Measurements from ENCODE around the gene MXI1. TPM values are rescaled to one million over a fixed set of nuclear protein-coding genes. Genes with fewer than 3 reads are reported as not detected.
A peak's percentile ranks its signal among the peaks of the same experiment; 100 is the strongest.

The MXI1 gene
- total and polyA plus RNA-seq, 8 donors: 16.5 to 79.3 (median 49.2) TPM

DNA sequence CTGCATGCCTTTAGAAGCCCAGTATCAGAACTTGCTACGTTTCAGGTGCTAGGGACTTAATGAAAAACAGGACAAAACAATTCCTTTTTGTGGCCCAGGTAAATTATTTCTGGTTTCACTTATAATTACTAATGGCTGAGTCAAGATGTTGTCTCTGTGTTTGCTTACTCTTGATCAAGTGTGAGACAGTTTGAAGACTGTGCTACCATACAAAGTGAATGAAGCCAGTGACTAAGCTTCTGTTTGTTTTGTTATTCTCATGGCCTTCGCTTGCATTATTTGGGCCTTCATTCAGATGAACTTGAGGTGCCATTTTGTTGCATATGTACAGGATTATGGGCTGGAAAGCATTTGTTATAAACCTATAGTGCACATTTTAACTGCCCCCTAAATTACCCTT, 79.4 kb downstream of the MXI1 start:
- ATAC-seq: peak; percentile 74
- Histone ChIP-seq H3K4me3 (no peak overlapping the region), H3K36me3 (peaks cover 0 to 65% of the 10 kb centered on the region in 2 donors), H3K9me3 (no peaks in the 10 kb centered on the region), H3K27ac (no peak overlapping the region), H3K27me3 (no peaks in the 10 kb centered on the region), H3K4me1 (no peaks in the 10 kb centered on the region)
- TF ChIP-seq, protein P1, sequence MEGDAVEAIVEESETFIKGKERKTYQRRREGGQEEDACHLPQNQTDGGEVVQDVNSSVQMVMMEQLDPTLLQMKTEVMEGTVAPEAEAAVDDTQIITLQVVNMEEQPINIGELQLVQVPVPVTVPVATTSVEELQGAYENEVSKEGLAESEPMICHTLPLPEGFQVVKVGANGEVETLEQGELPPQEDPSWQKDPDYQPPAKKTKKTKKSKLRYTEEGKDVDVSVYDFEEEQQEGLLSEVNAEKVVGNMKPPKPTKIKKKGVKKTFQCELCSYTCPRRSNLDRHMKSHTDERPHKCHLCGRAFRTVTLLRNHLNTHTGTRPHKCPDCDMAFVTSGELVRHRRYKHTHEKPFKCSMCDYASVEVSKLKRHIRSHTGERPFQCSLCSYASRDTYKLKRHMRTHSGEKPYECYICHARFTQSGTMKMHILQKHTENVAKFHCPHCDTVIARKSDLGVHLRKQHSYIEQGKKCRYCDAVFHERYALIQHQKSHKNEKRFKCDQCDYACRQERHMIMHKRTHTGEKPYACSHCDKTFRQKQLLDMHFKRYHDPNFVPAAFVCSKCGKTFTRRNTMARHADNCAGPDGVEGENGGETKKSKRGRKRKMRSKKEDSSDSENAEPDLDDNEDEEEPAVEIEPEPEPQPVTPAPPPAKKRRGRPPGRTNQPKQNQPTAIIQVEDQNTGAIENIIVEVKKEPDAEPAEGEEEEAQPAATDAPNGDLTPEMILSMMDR (IDR thresholded peaks at IDR 0.05): no peak
- intact Hi-C loops (cut with DNase I): loop anchor here in 1 of 2 donors (10.0 kb wide), 1 partner anchor 402 kb away; no protein-coding TSS in a partner anchor
- DNase-seq: no peak

DNA sequence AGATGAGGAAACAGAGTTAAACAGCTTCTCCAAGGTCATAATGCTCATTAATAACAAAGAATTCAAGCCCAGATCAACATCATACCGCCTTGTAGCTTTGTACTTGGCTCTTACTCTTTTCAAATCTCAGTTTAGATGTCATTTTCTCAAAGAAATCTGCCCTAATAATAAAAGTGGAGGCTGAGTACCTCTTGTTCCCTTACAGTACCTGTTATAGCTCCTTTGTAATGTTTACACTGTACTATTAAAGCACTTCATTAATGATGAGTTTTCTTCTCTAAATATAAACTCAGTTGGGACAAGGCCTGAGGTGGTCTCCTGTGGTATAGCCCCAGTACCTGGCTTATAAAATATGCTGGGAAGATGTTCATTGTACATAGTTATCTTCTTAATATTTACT, 89.6 kb downstream of the MXI1 start:
- H3K4me3 ChIP-seq: no peak overlapping the region
- no peaks in the 10 kb centered on the region for H3K9me3 ChIP-seq
- H3K4me1 ChIP-seq: peaks cover 0 to 37% of the 10 kb centered on the region in 2 donors
- TF ChIP-seq, protein P1 (IDR thresholded peaks at IDR 0.05): no peak
- intact Hi-C loops (cut with DNase I): no loop called here
- DNase-seq: no peak
- no peak overlapping the region for H3K27ac ChIP-seq
- H3K27me3 ChIP-seq: no peaks in the 10 kb centered on the region
- peaks cover 0 to 91% of the 10 kb centered on the region in 2 donors for H3K36me3 ChIP-seq
- peak; percentile 71 for ATAC-seq

DNA sequence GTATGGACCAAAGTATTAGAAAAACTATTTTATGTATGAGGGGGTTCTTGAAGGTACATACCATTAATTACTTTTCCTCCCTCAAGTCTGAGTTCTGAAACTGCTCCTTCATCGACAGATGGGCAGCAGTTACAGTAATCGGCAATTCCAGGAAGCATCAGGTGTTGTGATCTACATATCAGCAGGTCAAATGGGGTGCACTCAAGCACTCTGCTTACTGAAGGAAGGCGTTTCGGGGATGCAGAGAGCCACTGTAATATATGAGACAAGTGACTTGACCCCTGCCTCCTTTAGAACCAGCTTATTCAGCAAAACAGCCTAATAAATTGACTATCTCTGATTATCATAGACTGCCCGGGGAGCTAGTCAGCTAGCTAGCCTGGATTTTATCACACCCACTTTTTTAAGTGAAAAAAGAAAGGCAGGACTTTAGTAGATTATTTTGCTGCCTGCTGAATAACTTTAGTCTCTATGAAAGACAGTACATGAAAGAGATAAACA, 93.1 kb downstream of the MXI1 start:
- ATAC-seq: no peak
- no peaks in the 10 kb centered on the region for H3K27me3 ChIP-seq
- H3K4me3 ChIP-seq: no peak overlapping the region
- DNase-seq: no peak
- intact Hi-C loops (cut with DNase I): no loop called here
- H3K4me1 ChIP-seq: peaks cover 11 to 60% of the 10 kb centered on the region in 2 donors
- H3K36me3 ChIP-seq: peaks cover 0 to 64% of the 10 kb centered on the region in 2 donors
- H3K27ac ChIP-seq: no peak overlapping the region
- no peaks in the 10 kb centered on the region for H3K9me3 ChIP-seq
- TF ChIP-seq, protein P1 (IDR thresholded peaks at IDR 0.05): no peak

DNA sequence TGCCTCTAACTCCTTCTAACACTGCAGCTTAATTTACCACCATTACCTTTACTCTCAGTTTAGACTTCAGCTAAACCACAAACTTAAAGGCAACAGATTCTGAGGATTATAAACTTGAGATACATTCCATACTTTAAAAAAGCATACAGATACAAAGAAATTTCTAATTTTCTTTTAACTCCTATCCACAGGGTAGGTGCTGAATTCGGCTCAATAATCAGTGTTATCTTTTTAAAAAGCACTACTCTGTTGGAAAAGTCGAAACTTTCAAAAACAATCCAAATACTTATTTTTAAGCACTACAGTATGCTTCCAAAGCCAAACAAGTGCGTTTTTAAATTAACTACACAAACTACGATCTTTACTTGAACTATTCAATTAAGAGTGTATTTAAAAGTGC, 96.3 kb downstream of the MXI1 start:
- peaks cover 0 to 34% of the 10 kb centered on the region in 2 donors for H3K36me3 ChIP-seq
- no peaks in the 10 kb centered on the region for H3K27me3 ChIP-seq
- no peak for DNase-seq
- H3K27ac ChIP-seq: peak overlapping the region in 1 of 2 donors; percentile 91
- TF ChIP-seq, protein P1 (IDR thresholded peaks at IDR 0.05): no peak
- no peak for ATAC-seq
- H3K9me3 ChIP-seq: no peaks in the 10 kb centered on the region
- H3K4me1 ChIP-seq: peaks cover 11 to 55% of the 10 kb centered on the region in 2 donors
- intact Hi-C loops (cut with DNase I): no loop called here
- peak overlapping the region; percentile 73 to 87 for H3K4me3 ChIP-seq

DNA sequence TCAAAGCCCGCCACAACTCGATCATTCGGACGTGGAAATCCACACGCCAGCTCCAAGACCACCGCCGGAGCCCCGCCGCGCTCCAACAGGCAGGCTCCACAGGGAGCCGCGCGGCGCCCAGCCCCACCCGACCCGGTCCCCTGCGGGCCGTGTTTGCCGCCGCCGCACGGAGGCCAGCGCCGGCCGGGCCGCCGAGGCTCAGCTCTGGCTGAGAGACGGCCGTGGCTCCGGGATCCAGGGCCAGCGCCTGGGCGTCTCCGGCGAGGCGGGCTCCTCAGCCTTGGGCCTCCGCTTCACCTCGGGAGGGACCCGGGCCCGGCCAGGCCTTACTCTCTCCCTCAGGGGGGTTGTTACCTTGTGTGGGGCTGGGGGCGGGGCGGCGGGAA, 97.0 kb downstream of the MXI1 start:
- peaks cover 0 to 32% of the 10 kb centered on the region in 2 donors for H3K36me3 ChIP-seq
- ATAC-seq (peak; percentile 79), DNase-seq (peak in 2 of 4 donors; percentile 29 to 90)
- H3K27ac ChIP-seq: peak overlapping the region; percentile 91 to 92
- intact Hi-C loops (cut with DNase I): no loop called here
- peaks cover 11 to 62% of the 10 kb centered on the region in 2 donors for H3K4me1 ChIP-seq
- TF ChIP-seq, protein P1 (IDR thresholded peaks at IDR 0.05): no peak
- H3K27me3 ChIP-seq: no peaks in the 10 kb centered on the region
- no peaks in the 10 kb centered on the region for H3K9me3 ChIP-seq
- H3K4me3 ChIP-seq: peak overlapping the region; percentile 73 to 87
